HEK293 (cell line): ENCODE results near the gene GHRL.

Experiments
- CTCF ChIA-PET: fragments of 350-600 bp; formaldehyde crosslinking; extraction: SDS; loops from one replicate; lab custom pipeline; 2021; ENCODE audit warnings: antibody characterized with exemption; lab: Yijun Ruan, JAX
- POLR2A ChIA-PET: fragments of 300-600 bp; formaldehyde crosslinking; extraction: SDS; loops from one replicate; lab custom pipeline; 2020; ENCODE audit warnings: antibody characterized with exemption, inconsistent platforms; lab: Yijun Ruan, JAX
- H3K27ac ChIP-seq: fragments of 200-500 bp; sonication (Bioruptor generic); 2 replicates; pipeline ENCODE4 v1.5.1; 2014; ENCODE audit warnings: low read depth, low read length, control low read depth, inconsistent platforms; ENCODE audit errors: extremely low read depth
- H3K36me3 ChIP-seq, 2 experiments: fragments of 200-500 bp in 1 of 2; sonication (Bioruptor generic) in 1 of 2; 1 replicate in 1 of 2; 2 replicates in 1 of 2; pipeline ENCODE4 v1.5.1; 2014 to 2017; ENCODE audit warnings: inconsistent platforms in 2 of 2, low read length in 2 of 2; ENCODE audit not compliant: control insufficient read depth in 2 of 2, insufficient read depth in 1 of 2
- H3K4me1 ChIP-seq: fragments of 200-500 bp; sonication (Bioruptor generic); 2 replicates; pipeline ENCODE4 v1.5.1; 2014; ENCODE audit warnings: mild to moderate bottlenecking, low read length, inconsistent platforms; ENCODE audit not compliant: control insufficient read depth, insufficient read depth
- H3K4me3 ChIP-seq: 2 replicates; pipeline ENCODE4 v1.5.1; 2011; ENCODE audit warnings: low read depth, mild to moderate bottlenecking, control low read depth, low read length, moderate library complexity
- H3K9me3 ChIP-seq: fragments of 200-500 bp; sonication (Bioruptor generic); 2 replicates; pipeline ENCODE4 v1.5.1; 2014; ENCODE audit warnings: low read depth, low read length, inconsistent platforms; ENCODE audit not compliant: control insufficient read depth, insufficient read depth
- BCL11A ChIP-seq: fragments of 450-650 bp; formaldehyde crosslinking; IDR thresholded peaks from 2 replicates; pipeline ENCODE4 v1.5.1; 2016; ENCODE audit warnings: low read depth, missing biosample characterization, missing genetic modification characterization
- KLF7 ChIP-seq: fragments of 450-650 bp; formaldehyde crosslinking; IDR thresholded peaks from 2 replicates; pipeline ENCODE4 v1.5.1; 2016; ENCODE audit warnings: missing biosample characterization, missing genetic modification characterization, borderline replicate concordance
- RBAK ChIP-seq: fragments of 450-650 bp; formaldehyde crosslinking; IDR thresholded peaks from 2 replicates; pipeline ENCODE4 v1.5.1; 2016; ENCODE audit warnings: missing biosample characterization, missing genetic modification characterization
- WT1 ChIP-seq: fragments of 450-650 bp; formaldehyde crosslinking; IDR thresholded peaks from 2 replicates; pipeline ENCODE4 v1.5.1; 2016; ENCODE audit warnings: missing biosample characterization, missing genetic modification characterization
- ZBTB1 ChIP-seq: fragments of 450-650 bp; formaldehyde crosslinking; IDR thresholded peaks from 2 replicates; pipeline ENCODE4 v1.5.1; 2016; ENCODE audit warnings: missing biosample characterization, missing genetic modification characterization
- ZBTB8A ChIP-seq: fragments of 450-650 bp; formaldehyde crosslinking; IDR thresholded peaks from 2 replicates; pipeline ENCODE4 v1.5.1; 2016; ENCODE audit warnings: missing biosample characterization, missing genetic modification characterization
- ZNF114 ChIP-seq: fragments of 450-650 bp; formaldehyde crosslinking; IDR thresholded peaks from 2 replicates; pipeline ENCODE4 v1.5.0; 2017; ENCODE audit warnings: missing biosample characterization, missing genetic modification characterization
- ZNF184 ChIP-seq: fragments of 450-650 bp; IDR thresholded peaks from 2 replicates; pipeline ENCODE4 v1.5.1; 2018; ENCODE audit warnings: missing biosample characterization, mild to moderate bottlenecking, missing genetic modification characterization
- ZNF37A ChIP-seq: fragments of 450-650 bp; IDR thresholded peaks from 2 replicates; pipeline ENCODE4 v1.5.1; 2018; ENCODE audit warnings: missing biosample characterization, missing genetic modification characterization
- ZNF521 ChIP-seq: fragments of 450-650 bp; formaldehyde crosslinking; IDR thresholded peaks from 2 replicates; pipeline ENCODE4 v1.5.1; 2017; ENCODE audit warnings: missing biosample characterization, mild to moderate bottlenecking, missing genetic modification characterization
- ZNF529 ChIP-seq: fragments of 450-650 bp; formaldehyde crosslinking; IDR thresholded peaks from 2 replicates; pipeline ENCODE4 v1.5.1; 2017; ENCODE audit warnings: missing genetic modification characterization, missing biosample characterization; ENCODE audit not compliant: insufficient replicate concordance
- ZNF555 ChIP-seq: fragments of 450-650 bp; formaldehyde crosslinking; conservative IDR thresholded peaks from 2 replicates; pipeline ENCODE4 v1.5.1; 2017; ENCODE audit warnings: missing biosample characterization, mild to moderate bottlenecking, missing genetic modification characterization, inconsistent platforms
- ZNF664 ChIP-seq: fragments of 450-650 bp; formaldehyde crosslinking; IDR thresholded peaks from 2 replicates; pipeline ENCODE4 v1.5.1; 2016; ENCODE audit warnings: missing biosample characterization, missing genetic modification characterization
- ZSCAN23 ChIP-seq: fragments of 450-650 bp; formaldehyde crosslinking; IDR thresholded peaks from 2 replicates; pipeline ENCODE4 v1.5.1; 2016; ENCODE audit warnings: missing biosample characterization, missing genetic modification characterization
- ZXDB ChIP-seq: fragments of 450-650 bp; formaldehyde crosslinking; IDR thresholded peaks from 2 replicates; pipeline ENCODE4 v1.5.1; 2016; ENCODE audit warnings: missing biosample characterization, missing genetic modification characterization
- TF ChIP-seq, protein P1 (sequence below): IDR thresholded peaks from 2 replicates; pipeline ENCODE4 v1.6.1; 2011; ENCODE audit warnings: mild to moderate bottlenecking, low read depth, low read length, borderline replicate concordance
- TF ChIP-seq, protein P2 (sequence below): fragments of 450-650 bp; formaldehyde crosslinking; IDR thresholded peaks from 2 replicates; pipeline ENCODE4 v1.5.1; 2016; ENCODE audit warnings: missing biosample characterization, missing genetic modification characterization
- TF ChIP-seq, protein P3 (sequence below): sonication (generic); formaldehyde crosslinking; IDR thresholded peaks from 2 replicates; pipeline ENCODE4 v1.8.1; 2022; ENCODE audit warnings: mild to moderate bottlenecking, moderate library complexity, missing genetic modification reagents

GHRL gene

DNA sequence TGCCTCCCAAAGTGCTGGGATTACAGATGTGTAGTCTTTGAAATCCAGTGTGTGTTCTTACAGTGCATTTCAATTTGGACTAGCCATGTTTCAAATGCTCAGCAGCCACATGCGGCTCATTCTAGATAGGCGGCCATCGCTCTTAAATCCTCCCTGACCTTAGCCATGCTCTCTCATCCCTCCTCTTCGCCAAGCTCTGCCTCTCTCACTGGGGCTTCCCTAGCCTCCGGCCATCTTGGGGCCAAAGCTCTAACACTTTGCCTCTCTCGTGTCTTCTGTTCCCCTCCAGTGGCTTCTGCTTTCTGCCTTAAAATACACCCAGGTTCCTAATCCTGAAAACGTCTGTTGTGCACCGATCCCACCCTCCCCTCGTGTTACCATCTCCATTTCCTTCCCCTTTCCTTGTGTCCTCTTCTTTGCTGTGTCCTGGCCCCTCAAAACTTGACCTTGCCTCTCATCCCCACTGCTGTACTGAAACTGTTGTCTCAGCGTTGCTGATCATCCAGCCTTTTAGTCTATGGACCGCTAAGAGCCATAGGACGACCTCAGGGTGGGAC lies 1.4 kb upstream of the GHRL start:
- CTCF ChIA-PET: interaction anchor here (0.6 to 0.7 kb wide), 2 partner anchors 28 to 1322 kb away, joined by 3 read pairs; no protein-coding TSS in a partner anchor
- Histone ChIP-seq H3K27ac (no peak overlapping the region), H3K36me3 (peaks cover 22 to 62% of the 10 kb centered on the region in 2 experiments; a peak in 2 of 3 replicates), H3K9me3 (no peaks in the 10 kb centered on the region), H3K4me3 (no peak overlapping the region), H3K4me1 (peaks cover 7% of the 10 kb centered on the region; the same call in 1 of the 2 replicates)
- TF ChIP-seq BCL11A (tag by site-specific recombination) (no peak), KLF7 (tag by site-specific recombination) (no peak), ZXDB (tag by site-specific recombination) (no peak), ZNF521 (no peak), ZBTB8A (no peak)
- TF ChIP-seq, protein P1, sequence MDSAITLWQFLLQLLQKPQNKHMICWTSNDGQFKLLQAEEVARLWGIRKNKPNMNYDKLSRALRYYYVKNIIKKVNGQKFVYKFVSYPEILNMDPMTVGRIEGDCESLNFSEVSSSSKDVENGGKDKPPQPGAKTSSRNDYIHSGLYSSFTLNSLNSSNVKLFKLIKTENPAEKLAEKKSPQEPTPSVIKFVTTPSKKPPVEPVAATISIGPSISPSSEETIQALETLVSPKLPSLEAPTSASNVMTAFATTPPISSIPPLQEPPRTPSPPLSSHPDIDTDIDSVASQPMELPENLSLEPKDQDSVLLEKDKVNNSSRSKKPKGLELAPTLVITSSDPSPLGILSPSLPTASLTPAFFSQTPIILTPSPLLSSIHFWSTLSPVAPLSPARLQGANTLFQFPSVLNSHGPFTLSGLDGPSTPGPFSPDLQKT: no peak
- POLR2A ChIA-PET: no interaction called here

DNA sequence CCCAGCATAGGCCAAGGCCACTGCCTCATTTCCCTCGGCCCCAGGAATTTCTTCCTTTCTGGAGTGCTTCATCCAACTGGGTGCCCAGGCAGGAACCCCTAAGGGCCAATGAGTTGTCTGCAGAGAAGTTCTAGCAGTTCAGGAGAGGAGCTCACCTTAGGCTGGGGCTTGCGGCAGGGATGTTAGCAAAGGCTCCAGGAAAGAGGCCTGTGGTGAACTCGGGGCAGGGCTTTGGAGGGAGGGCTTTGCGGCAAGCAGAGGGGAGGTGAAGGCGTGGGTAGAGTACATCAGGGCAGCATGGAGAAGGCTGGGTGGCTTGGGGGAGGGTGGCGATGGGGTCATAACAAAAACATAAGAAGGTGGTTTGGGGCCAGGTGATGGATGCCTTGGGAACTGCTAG lies 1.1 kb downstream of the GHRL start:
- ChIA-PET CTCF (no interaction called here), POLR2A (no interaction called here)
- TF ChIP-seq ZSCAN23 (tag by site-specific recombination): no peak
- TF ChIP-seq, protein P2, sequence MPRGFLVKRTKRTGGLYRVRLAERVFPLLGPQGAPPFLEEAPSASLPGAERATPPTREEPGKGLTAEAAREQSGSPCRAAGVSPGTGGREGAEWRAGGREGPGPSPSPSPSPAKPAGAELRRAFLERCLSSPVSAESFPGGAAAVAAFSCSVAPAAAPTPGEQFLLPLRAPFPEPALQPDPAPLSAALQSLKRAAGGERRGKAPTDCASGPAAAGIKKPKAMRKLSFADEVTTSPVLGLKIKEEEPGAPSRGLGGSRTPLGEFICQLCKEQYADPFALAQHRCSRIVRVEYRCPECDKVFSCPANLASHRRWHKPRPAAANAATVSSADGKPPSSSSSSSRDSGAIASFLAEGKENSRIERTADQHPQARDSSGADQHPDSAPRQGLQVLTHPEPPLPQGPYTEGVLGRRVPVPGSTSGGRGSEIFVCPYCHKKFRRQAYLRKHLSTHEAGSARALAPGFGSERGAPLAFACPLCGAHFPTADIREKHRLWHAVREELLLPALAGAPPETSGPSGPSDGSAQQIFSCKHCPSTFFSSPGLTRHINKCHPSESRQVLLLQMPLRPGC (tag by site-specific recombination): no peak
- TF ChIP-seq ZNF555 (tag by site-specific recombination): no peak
- no peak for TF ChIP-seq ZNF114 (tag by site-specific recombination)
- no peak for TF ChIP-seq ZBTB1 (tag by site-specific recombination)
- TF ChIP-seq, protein P3, sequence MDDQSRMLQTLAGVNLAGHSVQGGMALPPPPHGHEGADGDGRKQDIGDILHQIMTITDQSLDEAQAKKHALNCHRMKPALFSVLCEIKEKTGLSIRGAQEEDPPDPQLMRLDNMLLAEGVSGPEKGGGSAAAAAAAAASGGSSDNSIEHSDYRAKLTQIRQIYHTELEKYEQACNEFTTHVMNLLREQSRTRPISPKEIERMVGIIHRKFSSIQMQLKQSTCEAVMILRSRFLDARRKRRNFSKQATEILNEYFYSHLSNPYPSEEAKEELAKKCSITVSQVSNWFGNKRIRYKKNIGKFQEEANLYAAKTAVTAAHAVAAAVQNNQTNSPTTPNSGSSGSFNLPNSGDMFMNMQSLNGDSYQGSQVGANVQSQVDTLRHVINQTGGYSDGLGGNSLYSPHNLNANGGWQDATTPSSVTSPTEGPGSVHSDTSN (CRISPR knock-in tag): no peak
- TF ChIP-seq ZNF37A (tag by site-specific recombination): no peak
- no peak for TF ChIP-seq ZNF529 (tag by site-specific recombination)
- no peak for TF ChIP-seq ZNF184 (tag by site-specific recombination)
- no peak for TF ChIP-seq RBAK (tag by site-specific recombination)
- TF ChIP-seq WT1 (tag by site-specific recombination): no peak
- TF ChIP-seq ZNF664 (tag by site-specific recombination): no peak
- Histone ChIP-seq H3K4me3 (no peak overlapping the region), H3K9me3 (no peaks in the 10 kb centered on the region), H3K4me1 (peaks cover 7% of the 10 kb centered on the region; the same call in 1 of the 2 replicates), H3K27ac (no peak overlapping the region), H3K36me3 (peaks cover 18 to 76% of the 10 kb centered on the region in 2 experiments; a peak in 2 of 3 replicates)
